A549 (cell line): ENCODE results near the gene CACNG5. TPM values are rescaled to one million over a fixed set of nuclear protein-coding genes. Genes with fewer than 3 reads are reported as not detected.

ENCODE experiments used
- ATAC-seq, 2 experiments: fragments of 200-7000 bp in 1 of 2; fragments of >200 bp in 1 of 2; cut with Nextera tagmentation in 1 of 2; cut with Tn5 transposase in 1 of 2; 3 replicates each; pipeline versions ENCODE4 v1.8.0 to v1.9.1; 2018 to 2020; ENCODE audit warnings: mild to moderate bottlenecking in 1 of 2, moderate library complexity in 1 of 2
- CTCF ChIA-PET: fragments of 300-600 bp; sonication (Branson Sonifier 250); formaldehyde crosslinking; extraction: SDS; loops from one replicate; lab custom pipeline; 2021; ENCODE audit warnings: antibody characterized with exemption, inconsistent platforms; lab: Yijun Ruan, JAX
- POLR2A ChIA-PET: fragments of 350-600 bp; formaldehyde crosslinking; extraction: SDS; loops from one replicate; lab custom pipeline; 2021; ENCODE audit warnings: antibody characterized with exemption, inconsistent platforms; lab: Yijun Ruan, JAX
- DNase-seq, 2 experiments: peaks; one replicate each; pipeline versions ENCODE4 v3.0.0 to v3.0.0-alpha.2; 2011 to 2016; ENCODE audit warnings: low read depth in 1 of 2, low spot score in 1 of 2
- FAIRE-seq: peaks from 2 replicates; lab custom pipeline; 2011; peaks lifted over from hg19 to GRCh38; lab: Jason Lieb, UNC
- H3K27ac ChIP-seq, 2 experiments: fragments of >200 bp; sonication (Bioruptor Twin); formaldehyde crosslinking; 3 replicates each; pipeline ENCODE4 v1.5.1; 2016 to 2017
- H3K4me1 ChIP-seq: fragments of >200 bp; sonication (Bioruptor Twin); formaldehyde crosslinking; 3 replicates; pipeline ENCODE4 v1.6.1; 2016
- H3K4me2 ChIP-seq: fragments of >200 bp; sonication (Bioruptor Twin); formaldehyde crosslinking; 3 replicates; pipeline ENCODE4 v1.6.1; 2016
- H3K4me3 ChIP-seq: fragments of >200 bp; sonication (Bioruptor Twin); formaldehyde crosslinking; 3 replicates; pipeline ENCODE4 v1.5.1; 2016
- H3K9me3 ChIP-seq: fragments of >200 bp; sonication (Bioruptor Twin); formaldehyde crosslinking; 3 replicates; pipeline ENCODE4 v1.6.1; 2016
- ATOH8 ChIP-seq: fragments of 250-450 bp; sonication (Bioruptor Pico); IDR thresholded peaks from 2 replicates; pipeline ENCODE4 v1.5.0; 2020; ENCODE audit warnings: low read depth, mild to moderate bottlenecking, moderate library complexity
- CBX8 ChIP-seq: fragments of 200-600 bp; sonication (generic); IDR thresholded peaks from 2 replicates; pipeline ENCODE4 v1.6.1; 2016
- CHD4 ChIP-seq: fragments of 200-600 bp; sonication (generic); IDR thresholded peaks from 2 replicates; pipeline ENCODE4 v1.6.1; 2016; ENCODE audit warnings: antibody characterized with exemption, mild to moderate bottlenecking, borderline replicate concordance
- CTCF ChIP-seq: fragments of >200 bp; sonication (Bioruptor Twin); formaldehyde crosslinking; IDR thresholded peaks from 3 replicates; pipeline ENCODE4 v1.5.1; 2016
- EHF ChIP-seq: fragments of 250-450 bp; sonication (Bioruptor Pico); IDR thresholded peaks from 2 replicates; pipeline ENCODE4 v1.5.0; 2020; ENCODE audit warnings: mild to moderate bottlenecking
- EHMT2 ChIP-seq: fragments of 200-600 bp; sonication (generic); IDR thresholded peaks from 2 replicates; pipeline ENCODE4 v1.6.1; 2016; ENCODE audit warnings: antibody characterized with exemption, low read depth, mild to moderate bottlenecking, moderate library complexity
- FOSL2 ChIP-seq, 2 experiments: fragments of 450-650 bp in 1 of 2; fragments of >200 bp in 1 of 2; sonication (Bioruptor Twin) in 1 of 2; formaldehyde crosslinking; IDR thresholded peaks; 2 replicates each; pipeline versions ENCODE4 v1.5.0 to v1.6.1; 2016 to 2020; ENCODE audit warnings: mild to moderate bottlenecking in 1 of 2, moderate library complexity in 1 of 2
- HDAC2 ChIP-seq: fragments of 200-600 bp; sonication (generic); IDR thresholded peaks from 2 replicates; pipeline ENCODE4 v1.6.1; 2016
- HMGXB4 ChIP-seq: fragments of 250-450 bp; sonication (Bioruptor Pico); IDR thresholded peaks from 2 replicates; pipeline ENCODE4 v1.5.0; 2021; ENCODE audit warnings: mild to moderate bottlenecking, moderate library complexity, borderline replicate concordance
- HOXB13 ChIP-seq: fragments of 250-450 bp; sonication (Bioruptor Pico); IDR thresholded peaks from 2 replicates; pipeline ENCODE4 v1.5.0; 2020; ENCODE audit warnings: low read depth, mild to moderate bottlenecking, moderate library complexity
- JUNB ChIP-seq: fragments of >200 bp; sonication (Bioruptor Twin); formaldehyde crosslinking; IDR thresholded peaks from 2 replicates; pipeline ENCODE4 v1.6.1; 2016
- KDM5A ChIP-seq: fragments of 200-600 bp; sonication (generic); IDR thresholded peaks from 2 replicates; pipeline ENCODE4 v1.6.1; 2016; ENCODE audit warnings: antibody characterized with exemption, mild to moderate bottlenecking
- MAFK ChIP-seq: fragments of 450-650 bp; IDR thresholded peaks from 2 replicates; pipeline ENCODE4 v1.6.1; 2014; ENCODE audit not compliant: partially characterized antibody
- MYC ChIP-seq: IDR thresholded peaks from 2 replicates; pipeline ENCODE4 v1.6.1; 2012; ENCODE audit warnings: mild to moderate bottlenecking, inconsistent platforms, low read length, improper control_type of control experiment, borderline replicate concordance
- POLR2A ChIP-seq: IDR thresholded peaks from 2 replicates; pipeline ENCODE4 v1.6.1; 2012; ENCODE audit warnings: mild to moderate bottlenecking, low read length
- RAD21 ChIP-seq, 2 experiments: fragments of >200 bp in 1 of 2; sonication (Bioruptor Twin) in 1 of 2; formaldehyde crosslinking in 1 of 2; IDR thresholded peaks in 1 of 2; conservative IDR thresholded peaks in 1 of 2; 2 replicates in 1 of 2; 3 replicates in 1 of 2; pipeline ENCODE4 v1.6.1; 2012 to 2018; ENCODE audit warnings: inconsistent platforms in 1 of 2
- REST ChIP-seq: fragments of 200-600 bp; sonication (generic); IDR thresholded peaks from 2 replicates; pipeline ENCODE4 v1.6.1; 2016; ENCODE audit warnings: antibody characterized with exemption, mild to moderate bottlenecking, moderate library complexity
- RFX5 ChIP-seq: fragments of 450-650 bp; IDR thresholded peaks from 2 replicates; pipeline ENCODE4 v1.7.1; 2014; ENCODE audit warnings: antibody characterized with exemption, mild to moderate bottlenecking, moderate library complexity
- SMC3 ChIP-seq: fragments of >200 bp; sonication (Bioruptor Twin); formaldehyde crosslinking; IDR thresholded peaks from 3 replicates; pipeline ENCODE4 v1.6.1; 2018; ENCODE audit warnings: inconsistent platforms
- ZSCAN20 ChIP-seq: fragments of 250-450 bp; sonication (Bioruptor Pico); IDR thresholded peaks from 2 replicates; pipeline ENCODE4 v1.8.0; 2022; ENCODE audit warnings: mild to moderate bottlenecking, moderate library complexity
- WGBS: methylation state at CpG from one replicate; pipeline ENCODE4 v1.1.6; 2017; ENCODE audit errors: missing lambda C conversion rate; 5-methylcytosine and 5-hydroxymethylcytosine counted together
- polyA plus RNA-seq, 4 experiments: library from polyadenylated mRNA; depleted of rRNA in 3 of 4; stranded (reverse); fragments of >200 nt; fragmentation: RNase III in 1 of 4; extraction: RNeasy Plus Mini Kit Qiagen cat#74134 plus additional on column Dnase treatment in 1 of 4; gene quantifications; 2 replicates in 3 of 4; 3 replicates in 1 of 4; pipeline ENCODE4 v1.2.3, GENCODE V29; 2011 to 2017

The CACNG5 gene
- polyA plus RNA-seq, 2 of the 4 experiments (the other 2 are of a cell fraction): 0.09 TPM; not detected in 1

GRCh38 chr17:66810951-66811682 is 23.8 kb upstream of the CACNG5 start:
- ChIA-PET CTCF (no interaction called here), POLR2A (no interaction called here)
- Histone ChIP-seq H3K27ac (no peak overlapping the region), H3K4me3 (no peak overlapping the region), H3K9me3 (no peaks in the 10 kb centered on the region), H3K4me1 (no peaks in the 10 kb centered on the region), H3K4me2 (no peak overlapping the region)
- ATAC-seq: no peak
- no peak for FAIRE-seq
- TF ChIP-seq HOXB13 (no peak), EHMT2 (no peak), MAFK (no peak), CHD4 (no peak), CBX8 (no peak), JUNB (no peak), ZSCAN20 (CRISPR knock-in tag) (no peak), REST (0 out of 2 replicates have a peak, but pooled peaks have one; percentile 1), HDAC2 (no peak), RFX5 (peak; percentile 93)
- DNase-seq: no peak
- 79% methylated on average over 12 of the region's 12 CpGs for WGBS

- DNase-seq (no peak), ATAC-seq (no peak; a peak in 3 of 6 replicates), FAIRE-seq (no peak)
- 77% methylated on average over 9 of the region's 9 CpGs for WGBS
- H3K9me3 ChIP-seq: no peaks in the 10 kb centered on the region
- ChIA-PET CTCF (no interaction called here), POLR2A (no interaction called here)
- H3K4me1 ChIP-seq: no peaks in the 10 kb centered on the region
- no peak overlapping the region for H3K27ac ChIP-seq
- TF ChIP-seq SMC3 (no peak), RAD21 (conservative IDR thresholded peaks at IDR 0.05 in 1 of 2, IDR thresholded peaks at IDR 0.05 in 1 of 2) (no peak), POLR2A (no peak), HMGXB4 (CRISPR knock-in tag) (no peak), MYC (no peak), CHD4 (no peak), ATOH8 (CRISPR knock-in tag) (no peak), JUNB (no peak), FOSL2 (IDR thresholded peaks at IDR 0.05) (no peak), FOSL2 (CRISPR knock-in tag; IDR thresholded peaks at IDR 0.05) (no peak), CTCF (no peak), KDM5A (no peak), REST (no peak), EHF (CRISPR knock-in tag) (no peak), MAFK (no peak)
- H3K4me2 ChIP-seq: no peak overlapping the region
- no peak overlapping the region for H3K4me3 ChIP-seq
Measured at GRCh38 chr17:66811683-66812054, 23.2 kb upstream of the CACNG5 start.
